Activated CD4-positive, alpha-beta memory T cell treated with anti-CD3 and anti-CD28 coated beads for 36 hours (primary cell): ENCODE measurements around the gene ACAP3. TPM values are rescaled to one million over a fixed set of nuclear protein-coding genes. Genes with fewer than 3 reads are reported as not detected.

Source experiments
- CTCF ChIA-PET: fragments of 350-600 bp; sonication (Branson Sonifier 250); formaldehyde crosslinking; loops from one replicate; lab custom pipeline; 2021; ENCODE audit warnings: antibody characterized with exemption, inconsistent platforms; lab: Charles Lee
- POLR2A ChIA-PET: fragments of 350-600 bp; sonication (Branson Sonifier 250); formaldehyde crosslinking; loops from one replicate; lab custom pipeline; 2021; ENCODE audit warnings: antibody characterized with exemption; lab: Charles Lee
- DNase-seq: peaks from one replicate; pipeline ENCODE4 v3.0.0-alpha.2; 2020
- H3K27ac Mint-ChIP-seq: one replicate; pipeline ENCODE4 v1.8.0; 2021; ENCODE audit warnings: mixed read lengths
- H3K27me3 Mint-ChIP-seq: one replicate; pipeline ENCODE4 v1.8.0; 2021; ENCODE audit warnings: mixed read lengths
- H3K36me3 Mint-ChIP-seq: one replicate; pipeline ENCODE4 v1.8.0; 2021; ENCODE audit warnings: mixed read lengths
- H3K4me1 Mint-ChIP-seq: one replicate; pipeline ENCODE4 v1.8.0; 2021; ENCODE audit warnings: low read depth, mixed read lengths
- H3K4me3 Mint-ChIP-seq: one replicate; pipeline ENCODE4 v1.8.0; 2021; ENCODE audit warnings: mild to moderate bottlenecking, mixed read lengths
- H3K9me3 Mint-ChIP-seq: one replicate; pipeline ENCODE4 v1.8.0; 2021; ENCODE audit warnings: mixed read lengths
- intact Hi-C: fragments of 100-400 bp; cut with micrococcal nuclease; formaldehyde crosslinking; loops from one replicate; pipeline ENCODE4 v1.15.1; 2023
- total RNA-seq, 2 experiments: library from RNA; stranded (reverse); gene quantifications; one replicate each; pipeline ENCODE4 v1.2.3, GENCODE V29; 2021

The ACAP3 gene
- total RNA-seq, 2 experiments from 2014 or later: 31.8 to 32.0 TPM

- no peaks in the 10 kb centered on the region for H3K9me3 Mint-ChIP-seq
- peak overlapping the region; percentile 62 for H3K27ac Mint-ChIP-seq
- ChIA-PET POLR2A (interaction anchor here (1.0 to 1.8 kb wide), 2 partner anchors 42 to 134 kb away, joined by 3 to 5 read pairs; partner anchors contain the start of gene MRPL20), CTCF (interaction anchor here (1.3 kb wide), 1 partner anchor 62 kb away, joined by 3 read pairs; no protein-coding TSS in a partner anchor)
- intact Hi-C loops: loop anchor here (1.0 to 5.0 kb wide), 3 partner anchors 35 to 156 kb away; partner anchors contain the start of genes ACAP3, B3GALT6, C1orf159 and PUSL1
- H3K36me3 Mint-ChIP-seq: peaks cover 21% of the 10 kb centered on the region
- peaks cover 32% of the 10 kb centered on the region for H3K4me1 Mint-ChIP-seq
- no peaks in the 10 kb centered on the region for H3K27me3 Mint-ChIP-seq
- H3K4me3 Mint-ChIP-seq: peak overlapping the region; percentile 88
- DNase-seq: peak; percentile 24
These were observed 35.2 kb downstream of the ACAP3 start for GRCh38 chr1:1272341-1273208.

- ChIA-PET POLR2A (no interaction called here), CTCF (interaction anchor here (1.5 kb wide), 1 partner anchor 149 kb away, joined by 5 read pairs; no protein-coding TSS in a partner anchor)
- H3K36me3 Mint-ChIP-seq: peaks cover 26% of the 10 kb centered on the region
- H3K4me1 Mint-ChIP-seq: peaks cover 32% of the 10 kb centered on the region
- intact Hi-C loops: loop anchor here (5.0 kb wide), 1 partner anchor 36 kb away; the partner anchor contains the start of genes ACAP3 and PUSL1
- no peaks in the 10 kb centered on the region for H3K27me3 Mint-ChIP-seq
- no peak overlapping the region for H3K27ac Mint-ChIP-seq
- peak overlapping the region; percentile 14 for H3K4me3 Mint-ChIP-seq
- no peaks in the 10 kb centered on the region for H3K9me3 Mint-ChIP-seq
- DNase-seq: no peak
These were observed 36.9 kb downstream of the ACAP3 start for GRCh38 chr1:1270813-1271212.

GRCh38 chr1:1268284-1268682 is 39.4 kb downstream of the ACAP3 start:
- Mint-ChIP-seq H3K27me3 (no peaks in the 10 kb centered on the region), H3K27ac (no peak overlapping the region), H3K9me3 (no peaks in the 10 kb centered on the region), H3K36me3 (peaks cover 34% of the 10 kb centered on the region), H3K4me3 (no peak overlapping the region), H3K4me1 (peaks cover 34% of the 10 kb centered on the region)
- CTCF ChIA-PET: no interaction called here
- intact Hi-C loops: no loop called here
- no peak for DNase-seq
- POLR2A ChIA-PET: no interaction called here

- Mint-ChIP-seq H3K9me3 (no peaks in the 10 kb centered on the region), H3K27ac (no peak overlapping the region), H3K4me3 (no peak overlapping the region), H3K27me3 (no peaks in the 10 kb centered on the region), H3K4me1 (peaks cover 31% of the 10 kb centered on the region), H3K36me3 (peaks cover 32% of the 10 kb centered on the region)
- intact Hi-C loops: no loop called here
- POLR2A ChIA-PET: no interaction called here
- no peak for DNase-seq
- CTCF ChIA-PET: no interaction called here
These were observed 40.0 kb downstream of the ACAP3 start for GRCh38 chr1:1267488-1268283.

- no peak overlapping the region for H3K27ac Mint-ChIP-seq
- H3K9me3 Mint-ChIP-seq: no peaks in the 10 kb centered on the region
- H3K36me3 Mint-ChIP-seq: peaks cover 33% of the 10 kb centered on the region
- ChIA-PET CTCF (no interaction called here), POLR2A (no interaction called here)
- no peaks in the 10 kb centered on the region for H3K27me3 Mint-ChIP-seq
- peaks cover 11% of the 10 kb centered on the region for H3K4me1 Mint-ChIP-seq
- intact Hi-C loops: no loop called here
- no peak overlapping the region for H3K4me3 Mint-ChIP-seq
- DNase-seq: peak; percentile 48
These were observed 42.9 kb downstream of the ACAP3 start for GRCh38 chr1:1264868-1265272.

- intact Hi-C loops: no loop called here
These were observed 43.7 kb downstream of the ACAP3 start for GRCh38 chr1:1264026-1264425.

GRCh38 chr1:1262758-1263157 is 45.0 kb downstream of the ACAP3 start:
- intact Hi-C loops: no loop called here
- ChIA-PET CTCF (no interaction called here), POLR2A (no interaction called here)
- Mint-ChIP-seq H3K27ac (no peak overlapping the region), H3K4me3 (no peak overlapping the region), H3K36me3 (peaks cover 43% of the 10 kb centered on the region), H3K9me3 (no peaks in the 10 kb centered on the region), H3K4me1 (peaks cover 8% of the 10 kb centered on the region), H3K27me3 (no peaks in the 10 kb centered on the region)
- no peak for DNase-seq

More at GRCh38 chr1:1264026-1264425, 43.7 kb downstream of the ACAP3 start:
- ChIA-PET POLR2A (no interaction called here), CTCF (interaction anchor here (0.7 kb wide), 1 partner anchor 141 kb away, joined by 3 read pairs; no protein-coding TSS in a partner anchor)
- H3K4me3 Mint-ChIP-seq: no peak overlapping the region
- peaks cover 39% of the 10 kb centered on the region for H3K36me3 Mint-ChIP-seq
- H3K4me1 Mint-ChIP-seq: peaks cover 7% of the 10 kb centered on the region
- DNase-seq: no peak
- no peaks in the 10 kb centered on the region for H3K9me3 Mint-ChIP-seq
- H3K27me3 Mint-ChIP-seq: no peaks in the 10 kb centered on the region
- H3K27ac Mint-ChIP-seq: no peak overlapping the region

GRCh38 chr1:1262071-1262470 is 45.7 kb downstream of the ACAP3 start:
- H3K9me3 Mint-ChIP-seq: no peaks in the 10 kb centered on the region
- H3K4me1 Mint-ChIP-seq: peaks cover 10% of the 10 kb centered on the region
- H3K27ac Mint-ChIP-seq: no peak overlapping the region
- no peak for DNase-seq
- no peaks in the 10 kb centered on the region for H3K27me3 Mint-ChIP-seq
- ChIA-PET POLR2A (no interaction called here), CTCF (no interaction called here)
- no peak overlapping the region for H3K4me3 Mint-ChIP-seq
- intact Hi-C loops: no loop called here
- H3K36me3 Mint-ChIP-seq: peaks cover 44% of the 10 kb centered on the region

- H3K4me3 Mint-ChIP-seq: no peak overlapping the region
- peak overlapping the region; percentile 16 for H3K27ac Mint-ChIP-seq
- no peaks in the 10 kb centered on the region for H3K9me3 Mint-ChIP-seq
- peaks cover 47% of the 10 kb centered on the region for H3K36me3 Mint-ChIP-seq
- intact Hi-C loops: no loop called here
- ChIA-PET POLR2A (no interaction called here), CTCF (interaction anchor here (1.7 to 1.8 kb wide), 2 partner anchors 14 to 139 kb away, joined by 3 to 8 read pairs; no protein-coding TSS in a partner anchor)
- no peak for DNase-seq
- peaks cover 10% of the 10 kb centered on the region for H3K4me1 Mint-ChIP-seq
- no peaks in the 10 kb centered on the region for H3K27me3 Mint-ChIP-seq
These were observed 46.7 kb downstream of the ACAP3 start for GRCh38 chr1:1260843-1261560.

- ChIA-PET POLR2A (no interaction called here), CTCF (interaction anchor here (0.6 to 1.8 kb wide), 3 partner anchors 15 to 276 kb away, joined by 3 to 8 read pairs (median 3); no protein-coding TSS in a partner anchor)
- H3K36me3 Mint-ChIP-seq: peaks cover 43% of the 10 kb centered on the region
- DNase-seq: no peak
- no peaks in the 10 kb centered on the region for H3K27me3 Mint-ChIP-seq
- no peak overlapping the region for H3K4me3 Mint-ChIP-seq
- no peak overlapping the region for H3K27ac Mint-ChIP-seq
- intact Hi-C loops: no loop called here
- no peaks in the 10 kb centered on the region for H3K9me3 Mint-ChIP-seq
- peaks cover 8% of the 10 kb centered on the region for H3K4me1 Mint-ChIP-seq
These were observed 47.7 kb downstream of the ACAP3 start for GRCh38 chr1:1259951-1260600.

GRCh38 chr1:1259540-1259939 is 48.2 kb downstream of the ACAP3 start:
- ChIA-PET CTCF (no interaction called here), POLR2A (no interaction called here)
- no peaks in the 10 kb centered on the region for H3K9me3 Mint-ChIP-seq
- peaks cover 8% of the 10 kb centered on the region for H3K4me1 Mint-ChIP-seq
- intact Hi-C loops: no loop called here
- no peaks in the 10 kb centered on the region for H3K27me3 Mint-ChIP-seq
- no peak overlapping the region for H3K4me3 Mint-ChIP-seq
- peaks cover 40% of the 10 kb centered on the region for H3K36me3 Mint-ChIP-seq
- no peak overlapping the region for H3K27ac Mint-ChIP-seq
- DNase-seq: no peak
